Measurements from ENCODE around the gene ALKBH5. TPM values are rescaled to one million over a fixed set of nuclear protein-coding genes. Genes with fewer than 3 reads are reported as not detected.

Gene ALKBH5
- polyA plus RNA-seq, 1 of the 3 experiments (the other 2 are of a cell fraction) = 41.0 TPM

DNA sequence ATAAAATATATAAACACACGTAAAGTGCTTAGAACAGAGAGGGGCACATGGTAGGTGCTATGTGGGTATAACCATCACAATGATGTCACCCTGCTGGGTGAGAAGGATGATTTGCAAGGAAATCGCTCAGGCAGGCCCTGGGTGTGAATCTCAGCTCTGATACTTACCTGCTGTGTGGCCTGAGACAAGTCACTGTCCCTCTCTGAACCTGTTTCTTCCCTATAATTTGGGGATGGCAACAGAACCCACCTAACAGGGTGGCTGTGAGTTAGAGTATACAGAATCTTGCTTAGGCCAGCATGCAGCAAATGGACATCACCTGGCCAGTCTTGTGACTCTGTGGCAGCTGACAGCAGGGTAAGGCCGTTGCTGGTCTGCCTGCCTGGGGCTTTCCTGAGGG, 36.6 kb upstream of the ALKBH5 start:
- no peaks in the 10 kb centered on the region; a peak in 1 of 4 replicates for H3K4me1 ChIP-seq (ENCODE audit: control insufficient read depth in 1 of 2, insufficient read depth in 2 of 2, low read depth in 1 of 2, low read length in 1 of 2)
- no peaks in the 10 kb centered on the region for H3K27me3 ChIP-seq (ENCODE audit: insufficient read depth)
- CTCF ChIA-PET = interaction anchor here (0.6 to 1.9 kb wide), 3 partner anchors 9 to 1645 kb away, joined by 3 to 5 read pairs (median 4); no protein-coding TSS in a partner anchor
- H3K9ac ChIP-seq = no peak overlapping the region
- H2AFZ ChIP-seq (ENCODE audit: low read depth) = no peak overlapping the region
- no peak overlapping the region for H3K27ac ChIP-seq (ENCODE audit: low read depth in 2 of 2, low read length in 1 of 2)
- TF ChIP-seq RXRA (IDR thresholded peaks at IDR 0.05; ENCODE audit: borderline replicate concordance, low read depth) = no peak
- no peak for TF ChIP-seq MXI1 (IDR thresholded peaks at IDR 0.05; ENCODE audit: low read depth, low read length)
- TF ChIP-seq FOXJ3 (CRISPR knock-in tag; IDR thresholded peaks at IDR 0.05) = no peak
- TF ChIP-seq, protein P1, sequence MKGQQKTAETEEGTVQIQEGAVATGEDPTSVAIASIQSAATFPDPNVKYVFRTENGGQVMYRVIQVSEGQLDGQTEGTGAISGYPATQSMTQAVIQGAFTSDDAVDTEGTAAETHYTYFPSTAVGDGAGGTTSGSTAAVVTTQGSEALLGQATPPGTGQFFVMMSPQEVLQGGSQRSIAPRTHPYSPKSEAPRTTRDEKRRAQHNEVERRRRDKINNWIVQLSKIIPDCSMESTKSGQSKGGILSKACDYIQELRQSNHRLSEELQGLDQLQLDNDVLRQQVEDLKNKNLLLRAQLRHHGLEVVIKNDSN (IDR thresholded peaks at IDR 0.05; ENCODE audit: borderline replicate concordance, low read depth) = no peak
- TF ChIP-seq EZH2phosphoT487 (IDR thresholded peaks at IDR 0.05; ENCODE audit: borderline replicate concordance, low read depth) = no peak
- TF ChIP-seq GATA2 (CRISPR knock-in tag; IDR thresholded peaks at IDR 0.05) = no peak
- TF ChIP-seq RFX5 (IDR thresholded peaks at IDR 0.05; ENCODE audit: low read length) = no peak
- TF ChIP-seq, protein P2, sequence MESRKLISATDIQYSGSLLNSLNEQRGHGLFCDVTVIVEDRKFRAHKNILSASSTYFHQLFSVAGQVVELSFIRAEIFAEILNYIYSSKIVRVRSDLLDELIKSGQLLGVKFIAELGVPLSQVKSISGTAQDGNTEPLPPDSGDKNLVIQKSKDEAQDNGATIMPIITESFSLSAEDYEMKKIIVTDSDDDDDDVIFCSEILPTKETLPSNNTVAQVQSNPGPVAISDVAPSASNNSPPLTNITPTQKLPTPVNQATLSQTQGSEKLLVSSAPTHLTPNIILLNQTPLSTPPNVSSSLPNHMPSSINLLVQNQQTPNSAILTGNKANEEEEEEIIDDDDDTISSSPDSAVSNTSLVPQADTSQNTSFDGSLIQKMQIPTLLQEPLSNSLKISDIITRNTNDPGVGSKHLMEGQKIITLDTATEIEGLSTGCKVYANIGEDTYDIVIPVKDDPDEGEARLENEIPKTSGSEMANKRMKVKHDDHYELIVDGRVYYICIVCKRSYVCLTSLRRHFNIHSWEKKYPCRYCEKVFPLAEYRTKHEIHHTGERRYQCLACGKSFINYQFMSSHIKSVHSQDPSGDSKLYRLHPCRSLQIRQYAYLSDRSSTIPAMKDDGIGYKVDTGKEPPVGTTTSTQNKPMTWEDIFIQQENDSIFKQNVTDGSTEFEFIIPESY (IDR thresholded peaks at IDR 0.05; ENCODE audit: borderline replicate concordance, low read depth) = no peak
- no peak for TF ChIP-seq GABPA (IDR thresholded peaks at IDR 0.05; ENCODE audit: low read depth)
- TF ChIP-seq, protein P3, sequence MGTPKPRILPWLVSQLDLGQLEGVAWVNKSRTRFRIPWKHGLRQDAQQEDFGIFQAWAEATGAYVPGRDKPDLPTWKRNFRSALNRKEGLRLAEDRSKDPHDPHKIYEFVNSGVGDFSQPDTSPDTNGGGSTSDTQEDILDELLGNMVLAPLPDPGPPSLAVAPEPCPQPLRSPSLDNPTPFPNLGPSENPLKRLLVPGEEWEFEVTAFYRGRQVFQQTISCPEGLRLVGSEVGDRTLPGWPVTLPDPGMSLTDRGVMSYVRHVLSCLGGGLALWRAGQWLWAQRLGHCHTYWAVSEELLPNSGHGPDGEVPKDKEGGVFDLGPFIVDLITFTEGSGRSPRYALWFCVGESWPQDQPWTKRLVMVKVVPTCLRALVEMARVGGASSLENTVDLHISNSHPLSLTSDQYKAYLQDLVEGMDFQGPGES (IDR thresholded peaks at IDR 0.05; ENCODE audit: low read depth, low read length) = no peak
- TF ChIP-seq EP300 (IDR thresholded peaks at IDR 0.05; ENCODE audit: borderline replicate concordance in 1 of 2, low read depth in 1 of 2, low read length in 1 of 2) = no peak
- WGBS (ENCODE audit: low lambda C conversion rate) = 60% methylated on average over 3 of the region's 3 CpGs
- DNase-seq = no peak
- H3K4me2 ChIP-seq = no peak overlapping the region
- no peaks in the 10 kb centered on the region for H3K9me3 ChIP-seq
- H3K36me3 ChIP-seq (replicated peaks in 1 of 2; ENCODE audit: control insufficient read depth in 1 of 2, insufficient read depth in 2 of 2, low read length in 1 of 2) = no peaks in the 10 kb centered on the region
- H3F3A ChIP-seq (replicated peaks; ENCODE audit: insufficient read depth) = no peaks in the 10 kb centered on the region
- POLR2A ChIA-PET = no interaction called here
- H3K79me2 ChIP-seq (ENCODE audit: insufficient read depth) = no peaks in the 10 kb centered on the region
- H3K9me2 ChIP-seq = no peaks in the 10 kb centered on the region
- H3K4me3 ChIP-seq (ENCODE audit: low read depth in 2 of 2, low read length in 1 of 2) = no peak overlapping the region
- H4K20me1 ChIP-seq (ENCODE audit: insufficient read depth) = no peaks in the 10 kb centered on the region

DNA sequence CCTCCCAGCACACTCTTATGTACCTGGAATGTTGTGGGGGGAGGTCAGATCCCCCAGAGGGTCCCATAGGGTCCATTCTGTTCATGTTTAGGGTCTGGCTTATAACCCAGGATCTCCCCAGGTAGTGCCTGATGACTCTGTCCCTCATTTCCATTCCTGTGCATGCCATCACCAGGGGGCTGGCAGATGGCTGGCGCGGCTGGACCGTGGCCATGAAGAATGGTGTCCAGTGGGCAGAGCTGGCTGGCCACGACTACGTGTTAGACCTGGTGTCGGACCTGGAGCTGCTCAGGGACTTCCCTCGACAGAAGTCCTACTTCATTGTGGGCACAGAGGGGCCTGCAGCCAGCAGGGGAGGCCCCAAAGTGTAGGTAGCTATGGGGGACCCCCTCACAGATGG, 35.0 kb upstream of the ALKBH5 start:
- H3K36me3 ChIP-seq (replicated peaks in 1 of 2; ENCODE audit: control insufficient read depth in 1 of 2, insufficient read depth in 2 of 2, low read length in 1 of 2) = no peaks in the 10 kb centered on the region
- CTCF ChIA-PET = interaction anchor here (1.9 kb wide), 1 partner anchor 11 kb away, joined by 5 read pairs; no protein-coding TSS in a partner anchor
- no peaks in the 10 kb centered on the region for H3K27me3 ChIP-seq (ENCODE audit: insufficient read depth)
- H3K79me2 ChIP-seq (ENCODE audit: insufficient read depth) = no peaks in the 10 kb centered on the region
- H3K27ac ChIP-seq (ENCODE audit: low read depth in 2 of 2, low read length in 1 of 2) = no peak overlapping the region
- H3K4me3 ChIP-seq (ENCODE audit: low read depth in 2 of 2, low read length in 1 of 2) = no peak overlapping the region
- H3F3A ChIP-seq (replicated peaks; ENCODE audit: insufficient read depth) = no peaks in the 10 kb centered on the region
- no peaks in the 10 kb centered on the region for H3K9me3 ChIP-seq
- no peak overlapping the region for H2AFZ ChIP-seq (ENCODE audit: low read depth)
- no peak overlapping the region for H3K4me2 ChIP-seq
- TF ChIP-seq GABPA (IDR thresholded peaks at IDR 0.05; ENCODE audit: low read depth) (no peak), FOXJ3 (CRISPR knock-in tag; IDR thresholded peaks at IDR 0.05) (no peak), TCF12 (IDR thresholded peaks at IDR 0.05) (no peak)
- TF ChIP-seq, protein P4, sequence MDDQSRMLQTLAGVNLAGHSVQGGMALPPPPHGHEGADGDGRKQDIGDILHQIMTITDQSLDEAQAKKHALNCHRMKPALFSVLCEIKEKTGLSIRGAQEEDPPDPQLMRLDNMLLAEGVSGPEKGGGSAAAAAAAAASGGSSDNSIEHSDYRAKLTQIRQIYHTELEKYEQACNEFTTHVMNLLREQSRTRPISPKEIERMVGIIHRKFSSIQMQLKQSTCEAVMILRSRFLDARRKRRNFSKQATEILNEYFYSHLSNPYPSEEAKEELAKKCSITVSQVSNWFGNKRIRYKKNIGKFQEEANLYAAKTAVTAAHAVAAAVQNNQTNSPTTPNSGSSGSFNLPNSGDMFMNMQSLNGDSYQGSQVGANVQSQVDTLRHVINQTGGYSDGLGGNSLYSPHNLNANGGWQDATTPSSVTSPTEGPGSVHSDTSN (IDR thresholded peaks at IDR 0.05) = no peak
- WGBS (ENCODE audit: low lambda C conversion rate) = 88% methylated on average over 7 of the region's 7 CpGs
- no peaks in the 10 kb centered on the region; a peak in 1 of 4 replicates for H3K4me1 ChIP-seq (ENCODE audit: control insufficient read depth in 1 of 2, insufficient read depth in 2 of 2, low read depth in 1 of 2, low read length in 1 of 2)
- no peaks in the 10 kb centered on the region for H4K20me1 ChIP-seq (ENCODE audit: insufficient read depth)
- DNase-seq = no peak
- H3K9me2 ChIP-seq = no peaks in the 10 kb centered on the region
- no peak overlapping the region for H3K9ac ChIP-seq
- POLR2A ChIA-PET = no interaction called here
